ENCODE measurements around the gene SNUPN.

SNUPN gene
- 6.9 to 24.9 (median 14.4) reads per million in 3 experiments for total RNA-seq

GRCh38 chr15:75625542-75626347 lies at the start of gene SNUPN:
SNUPN (minus strand) TSS chr15:75625725; CDS start chr15:75621051, 4,674 bp downstream.
- peak; percentile 87 for DNase-seq

- no peak for DNase-seq
Measured at GRCh38 chr15:75674366-75674765, 48.8 kb upstream of the SNUPN start.

GRCh38 chr15:75673426-75674235 lies 48.1 kb upstream of the SNUPN start:
- no peak for DNase-seq

GRCh38 chr15:75672646-75673425 lies 47.3 kb upstream of the SNUPN start:
- DNase-seq = no peak

- no peak for DNase-seq
Measured at GRCh38 chr15:75671730-75672602, 46.4 kb upstream of the SNUPN start.

GRCh38 chr15:75669879-75670212 lies 44.3 kb upstream of the SNUPN start:
- DNase-seq = no peak

- no peak for DNase-seq
Measured at GRCh38 chr15:75669191-75669878, 43.8 kb upstream of the SNUPN start.

- DNase-seq = no peak
Measured at GRCh38 chr15:75666823-75667501, 41.4 kb upstream of the SNUPN start.

- no peak for DNase-seq
Measured at GRCh38 chr15:75663931-75664421, 38.5 kb upstream of the SNUPN start.

GRCh38 chr15:75662823-75663519 lies 37.4 kb upstream of the SNUPN start:
- DNase-seq = no peak

GRCh38 chr15:75661756-75662140 lies 36.2 kb upstream of the SNUPN start:
- no peak for DNase-seq

GRCh38 chr15:75661100-75661755 lies 35.7 kb upstream of the SNUPN start:
- DNase-seq = no peak

GRCh38 chr15:75659928-75660645 lies 34.6 kb upstream of the SNUPN start:
- DNase-seq = no peak

- DNase-seq = no peak
Measured at GRCh38 chr15:75659141-75659771, 33.7 kb upstream of the SNUPN start.

- DNase-seq = no peak
Measured at GRCh38 chr15:75656813-75657212, 31.3 kb upstream of the SNUPN start.

GRCh38 chr15:75656331-75656730 lies 30.8 kb upstream of the SNUPN start:
- DNase-seq = no peak

GRCh38 chr15:75655931-75656330 lies 30.4 kb upstream of the SNUPN start:
- no peak for DNase-seq

- no peak for DNase-seq
Measured at GRCh38 chr15:75654201-75654907, 28.8 kb upstream of the SNUPN start.
